ENCODE results near the gene TXLNB. TPM values are rescaled to one million over a fixed set of nuclear protein-coding genes. Genes with fewer than 3 reads are reported as not detected.

The TXLNB gene
- total and polyA plus RNA-seq, 2 of the 13 experiments (the other 11 are each of a cell fraction or from before 2014, with no cell fraction given), result not detected

GRCh38 chr6:139320081-139320480, 28.3 kb upstream of the TXLNB start:
- TF ChIP-seq ZNF879 (CRISPR knock-in tag; IDR thresholded peaks at IDR 0.05) (no peak), ESRRA (CRISPR knock-in tag; IDR thresholded peaks at IDR 0.05; ENCODE audit: low read depth) (no peak), CREM (IDR thresholded peaks at IDR 0.05) (no peak), CREM (CRISPR knock-in tag; IDR thresholded peaks at IDR 0.05) (no peak), ZNF547 (CRISPR knock-in tag; IDR thresholded peaks at IDR 0.05) (no peak), IRF2 (CRISPR knock-in tag; IDR thresholded peaks at IDR 0.05) (no peak), RNF2 (conservative IDR thresholded peaks at IDR 0.05; ENCODE audit: low read depth) (no peak), EEA1 (CRISPR knock-in tag; IDR thresholded peaks at IDR 0.05; ENCODE audit: borderline replicate concordance) (no peak), HNF1B (CRISPR knock-in tag; IDR thresholded peaks at IDR 0.05) (no peak), ZSCAN31 (CRISPR knock-in tag; IDR thresholded peaks at IDR 0.05; ENCODE audit: low read depth) (no peak), ZNF747 (CRISPR knock-in tag; IDR thresholded peaks at IDR 0.05; ENCODE audit: borderline replicate concordance) (no peak), GMEB2 (CRISPR knock-in tag; IDR thresholded peaks at IDR 0.05; ENCODE audit: low read depth) (no peak), TRIM24 (CRISPR knock-in tag; IDR thresholded peaks at IDR 0.05) (no peak)
- TF ChIP-seq, protein P1, sequence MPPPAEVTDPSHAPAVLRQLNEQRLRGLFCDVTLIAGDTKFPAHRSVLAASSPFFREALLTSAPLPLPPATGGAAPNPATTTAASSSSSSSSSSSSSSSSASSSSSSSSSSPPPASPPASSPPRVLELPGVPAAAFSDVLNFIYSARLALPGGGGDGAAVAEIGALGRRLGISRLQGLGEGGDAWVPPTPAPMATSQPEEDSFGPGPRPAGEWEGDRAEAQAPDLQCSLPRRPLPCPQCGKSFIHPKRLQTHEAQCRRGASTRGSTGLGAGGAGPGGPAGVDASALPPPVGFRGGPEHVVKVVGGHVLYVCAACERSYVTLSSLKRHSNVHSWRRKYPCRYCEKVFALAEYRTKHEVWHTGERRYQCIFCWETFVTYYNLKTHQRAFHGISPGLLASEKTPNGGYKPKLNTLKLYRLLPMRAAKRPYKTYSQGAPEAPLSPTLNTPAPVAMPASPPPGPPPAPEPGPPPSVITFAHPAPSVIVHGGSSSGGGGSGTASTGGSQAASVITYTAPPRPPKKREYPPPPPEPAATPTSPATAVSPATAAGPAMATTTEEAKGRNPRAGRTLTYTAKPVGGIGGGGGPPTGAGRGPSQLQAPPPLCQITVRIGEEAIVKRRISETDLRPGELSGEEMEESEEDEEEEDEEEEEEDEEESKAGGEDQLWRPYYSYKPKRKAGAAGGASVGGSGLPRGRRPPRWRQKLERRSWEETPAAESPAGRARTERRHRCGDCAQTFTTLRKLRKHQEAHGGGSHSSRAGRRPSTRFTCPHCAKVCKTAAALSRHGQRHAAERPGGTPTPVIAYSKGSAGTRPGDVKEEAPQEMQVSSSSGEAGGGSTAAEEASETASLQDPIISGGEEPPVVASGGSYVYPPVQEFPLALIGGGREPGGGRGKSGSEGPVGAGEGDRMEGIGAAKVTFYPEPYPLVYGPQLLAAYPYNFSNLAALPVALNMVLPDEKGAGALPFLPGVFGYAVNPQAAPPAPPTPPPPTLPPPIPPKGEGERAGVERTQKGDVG (CRISPR knock-in tag; IDR thresholded peaks at IDR 0.05; ENCODE audit: borderline replicate concordance), result no peak
- TF ChIP-seq, protein P2, sequence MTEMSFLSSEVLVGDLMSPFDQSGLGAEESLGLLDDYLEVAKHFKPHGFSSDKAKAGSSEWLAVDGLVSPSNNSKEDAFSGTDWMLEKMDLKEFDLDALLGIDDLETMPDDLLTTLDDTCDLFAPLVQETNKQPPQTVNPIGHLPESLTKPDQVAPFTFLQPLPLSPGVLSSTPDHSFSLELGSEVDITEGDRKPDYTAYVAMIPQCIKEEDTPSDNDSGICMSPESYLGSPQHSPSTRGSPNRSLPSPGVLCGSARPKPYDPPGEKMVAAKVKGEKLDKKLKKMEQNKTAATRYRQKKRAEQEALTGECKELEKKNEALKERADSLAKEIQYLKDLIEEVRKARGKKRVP (CRISPR knock-in tag; IDR thresholded peaks at IDR 0.05), result no peak
- TF ChIP-seq, protein P3, sequence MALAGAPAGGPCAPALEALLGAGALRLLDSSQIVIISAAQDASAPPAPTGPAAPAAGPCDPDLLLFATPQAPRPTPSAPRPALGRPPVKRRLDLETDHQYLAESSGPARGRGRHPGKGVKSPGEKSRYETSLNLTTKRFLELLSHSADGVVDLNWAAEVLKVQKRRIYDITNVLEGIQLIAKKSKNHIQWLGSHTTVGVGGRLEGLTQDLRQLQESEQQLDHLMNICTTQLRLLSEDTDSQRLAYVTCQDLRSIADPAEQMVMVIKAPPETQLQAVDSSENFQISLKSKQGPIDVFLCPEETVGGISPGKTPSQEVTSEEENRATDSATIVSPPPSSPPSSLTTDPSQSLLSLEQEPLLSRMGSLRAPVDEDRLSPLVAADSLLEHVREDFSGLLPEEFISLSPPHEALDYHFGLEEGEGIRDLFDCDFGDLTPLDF (CRISPR knock-in tag; IDR thresholded peaks at IDR 0.05), result no peak
- Histone ChIP-seq H3K27me3 (ENCODE audit: control insufficient read depth in 1 of 2, insufficient read depth in 2 of 2, low read length in 2 of 2) (peaks cover 0 to 2% of the 10 kb centered on the region in 2 experiments; a peak in 1 of 5 replicates), H3K4me1 (ENCODE audit: insufficient read depth, low read length) (0 out of 2 replicates have a peak, but pooled peaks cover 4% of the 10 kb centered on the region), H4K20me1 (ENCODE audit: insufficient read depth, low read length) (no peaks in the 10 kb centered on the region), H3K9me3 (ENCODE audit: low read length) (no peaks in the 10 kb centered on the region), H3K79me2 (ENCODE audit: insufficient read depth, low read length) (no peaks in the 10 kb centered on the region), H3K4me2 (ENCODE audit: low read depth, low read length) (no peak overlapping the region), H3K9ac (ENCODE audit: insufficient read depth, low read depth, low read length) (no peak overlapping the region), H2AFZ (ENCODE audit: low read length) (no peak overlapping the region), H3K4me3 (replicated peaks in 1 of 3; ENCODE audit: insufficient read depth in 1 of 3, low read depth in 2 of 3, low read length in 3 of 3) (no peak overlapping the region), H3K27ac (ENCODE audit: extremely low read length, insufficient read depth, low read length) (no peak overlapping the region), H3K36me3 (replicated peaks in 1 of 2; ENCODE audit: control insufficient read depth in 1 of 2, insufficient read depth in 2 of 2, low read length in 2 of 2) (no peaks in the 10 kb centered on the region)
- CTCF ChIA-PET (ENCODE audit: low intra/inter-chr PET ratio, low total read pairs), result no interaction called here
- POLR2A ChIA-PET, result no interaction called here
- intact Hi-C loops (cut with micrococcal nuclease; ENCODE audit: unreplicated experiment), result no loop called here
- in situ Hi-C loops (cut with HindIII; ENCODE audit: extremely low pct_ligation_motif_present, low pct_unique_long_range_greater_than_20kb), result no loop called here
- DNase-seq (ENCODE audit: low spot score) (no peak), ATAC-seq (no peak), FAIRE-seq (no peak)
- 1% methylated on average over 2 of the region's 2 CpGs for WGBS (ENCODE audit: low lambda C conversion rate)
- no TSS peak for BruUV-seq (replicated peaks)

Data from HepG2 (cell line).